Neural crest cell (in vitro differentiated cells): ENCODE measurements around the gene MTHFD2L. TPM values are rescaled to one million over a fixed set of nuclear protein-coding genes. Genes with fewer than 3 reads are reported as not detected.

Experiments used
- DNase-seq: peaks from one replicate; pipeline ENCODE4 v3.0.0; 2021; ENCODE audit warnings: low read depth, mixed read lengths, low spot score
- H3K27ac Mint-ChIP-seq: one replicate; pipeline ENCODE4 v1.8.0; 2021; ENCODE audit warnings: mild to moderate bottlenecking, mixed read lengths; ENCODE audit not compliant: unreplicated experiment
- H3K27me3 Mint-ChIP-seq: 2 replicates; pipeline ENCODE4 v1.8.0; 2021; ENCODE audit warnings: low read depth, mild to moderate bottlenecking, mixed read lengths
- H3K36me3 Mint-ChIP-seq: 2 replicates; pipeline ENCODE4 v1.8.0; 2021; ENCODE audit warnings: low read depth, mild to moderate bottlenecking, mixed read lengths
- H3K4me1 Mint-ChIP-seq: 2 replicates; pipeline ENCODE4 v1.8.0; 2021; ENCODE audit warnings: mixed read lengths
- H3K4me3 Mint-ChIP-seq: one replicate; pipeline ENCODE4 v1.8.0; 2021; ENCODE audit warnings: mild to moderate bottlenecking, mixed read lengths
- H3K9me3 Mint-ChIP-seq: 2 replicates; pipeline ENCODE4 v1.8.0; 2021; ENCODE audit warnings: mixed read lengths
- total RNA-seq: library from RNA; stranded (reverse); gene quantifications from 2 replicates; pipeline ENCODE4 v1.2.1, GENCODE V29; 2021
- TF ChIP-seq, protein P1 (sequence below): fragments of 200-600 bp; sonication (generic); conservative IDR thresholded peaks from 2 replicates; pipeline ENCODE4 v1.5.0; 2021; ENCODE audit warnings: antibody characterized with exemption, mild to moderate bottlenecking

The MTHFD2L gene
- total RNA-seq, 1 donor from 2014 or later = 19.9 TPM

DNA sequence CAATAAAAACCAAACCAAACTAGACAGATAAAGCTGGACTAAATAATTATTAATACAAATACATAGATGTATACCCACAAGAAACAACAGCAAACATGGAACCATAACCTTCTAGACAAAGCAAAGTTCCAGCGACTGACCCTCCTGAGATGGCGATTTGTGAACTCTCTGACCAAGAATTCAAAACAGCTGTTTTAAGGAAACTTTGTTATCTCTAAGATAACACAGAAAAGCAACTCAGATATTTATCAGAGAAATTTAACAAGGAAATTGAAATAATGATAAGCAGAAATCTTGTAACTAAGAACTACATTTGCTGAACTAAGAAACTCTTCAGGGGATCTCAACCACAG is 23.4 kb upstream of the MTHFD2L start:
- Mint-ChIP-seq H3K27ac (no peak overlapping the region), H3K4me1 (peaks cover 16% of the 10 kb centered on the region), H3K36me3 (peaks cover 22% of the 10 kb centered on the region), H3K27me3 (no peaks in the 10 kb centered on the region), H3K4me3 (no peak overlapping the region), H3K9me3 (peaks cover 18% of the 10 kb centered on the region)
- TF ChIP-seq, protein P1, sequence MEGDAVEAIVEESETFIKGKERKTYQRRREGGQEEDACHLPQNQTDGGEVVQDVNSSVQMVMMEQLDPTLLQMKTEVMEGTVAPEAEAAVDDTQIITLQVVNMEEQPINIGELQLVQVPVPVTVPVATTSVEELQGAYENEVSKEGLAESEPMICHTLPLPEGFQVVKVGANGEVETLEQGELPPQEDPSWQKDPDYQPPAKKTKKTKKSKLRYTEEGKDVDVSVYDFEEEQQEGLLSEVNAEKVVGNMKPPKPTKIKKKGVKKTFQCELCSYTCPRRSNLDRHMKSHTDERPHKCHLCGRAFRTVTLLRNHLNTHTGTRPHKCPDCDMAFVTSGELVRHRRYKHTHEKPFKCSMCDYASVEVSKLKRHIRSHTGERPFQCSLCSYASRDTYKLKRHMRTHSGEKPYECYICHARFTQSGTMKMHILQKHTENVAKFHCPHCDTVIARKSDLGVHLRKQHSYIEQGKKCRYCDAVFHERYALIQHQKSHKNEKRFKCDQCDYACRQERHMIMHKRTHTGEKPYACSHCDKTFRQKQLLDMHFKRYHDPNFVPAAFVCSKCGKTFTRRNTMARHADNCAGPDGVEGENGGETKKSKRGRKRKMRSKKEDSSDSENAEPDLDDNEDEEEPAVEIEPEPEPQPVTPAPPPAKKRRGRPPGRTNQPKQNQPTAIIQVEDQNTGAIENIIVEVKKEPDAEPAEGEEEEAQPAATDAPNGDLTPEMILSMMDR = no peak
- no peak for DNase-seq

DNA sequence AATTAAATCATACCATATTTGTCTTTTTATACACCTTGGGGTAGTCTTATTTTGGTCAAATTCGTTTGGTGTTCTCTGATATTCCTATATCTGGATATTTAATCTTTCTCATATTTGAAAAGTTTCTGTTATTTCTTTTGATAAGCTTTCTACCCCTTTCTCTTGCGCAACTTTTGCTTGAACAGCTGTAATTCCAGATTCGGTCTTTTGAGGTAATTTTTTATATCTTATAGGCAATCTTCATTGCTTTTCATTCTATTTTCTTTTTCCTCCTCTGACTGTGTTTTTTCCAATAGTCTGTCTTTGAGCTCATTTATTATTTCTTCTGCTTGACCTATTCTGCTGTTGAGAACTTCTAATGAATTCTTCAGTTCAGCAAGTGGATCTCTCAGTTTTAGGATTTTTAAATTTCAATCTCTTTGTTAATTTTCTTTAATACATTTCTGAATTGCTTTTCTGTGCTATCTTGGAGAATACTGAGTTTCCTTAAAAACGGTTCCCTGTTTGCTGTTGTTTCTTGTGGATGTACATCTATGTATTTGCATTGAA is 11.3 kb upstream of the MTHFD2L start:
- H3K27me3 Mint-ChIP-seq = no peaks in the 10 kb centered on the region
- no peaks in the 10 kb centered on the region for H3K4me1 Mint-ChIP-seq
- no peak overlapping the region for H3K4me3 Mint-ChIP-seq
- peaks cover 3% of the 10 kb centered on the region for H3K9me3 Mint-ChIP-seq
- no peak for DNase-seq
- no peak overlapping the region for H3K27ac Mint-ChIP-seq
- TF ChIP-seq, protein P1 = no peak
- peaks cover 5% of the 10 kb centered on the region for H3K36me3 Mint-ChIP-seq

DNA sequence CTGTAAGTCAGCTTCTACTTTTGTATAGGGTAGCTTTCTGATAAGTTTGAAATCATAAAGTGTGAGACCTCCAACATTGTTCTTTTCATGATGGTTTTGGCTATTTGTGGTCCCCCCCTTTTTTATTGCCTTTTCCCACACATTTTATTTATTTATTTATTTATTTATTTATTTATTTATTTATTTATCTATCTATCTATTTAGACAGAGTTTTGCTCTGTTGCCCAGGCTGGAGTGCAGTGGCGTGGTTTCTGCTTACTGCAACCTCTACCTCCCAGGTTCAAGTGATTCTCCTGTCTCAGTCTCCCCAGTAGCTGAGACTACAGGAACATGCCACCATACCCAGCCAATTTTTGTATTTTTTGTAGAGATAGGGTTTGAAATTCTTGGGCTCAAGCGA is 9.7 kb upstream of the MTHFD2L start:
- H3K9me3 Mint-ChIP-seq = peaks cover 3% of the 10 kb centered on the region

DNA sequence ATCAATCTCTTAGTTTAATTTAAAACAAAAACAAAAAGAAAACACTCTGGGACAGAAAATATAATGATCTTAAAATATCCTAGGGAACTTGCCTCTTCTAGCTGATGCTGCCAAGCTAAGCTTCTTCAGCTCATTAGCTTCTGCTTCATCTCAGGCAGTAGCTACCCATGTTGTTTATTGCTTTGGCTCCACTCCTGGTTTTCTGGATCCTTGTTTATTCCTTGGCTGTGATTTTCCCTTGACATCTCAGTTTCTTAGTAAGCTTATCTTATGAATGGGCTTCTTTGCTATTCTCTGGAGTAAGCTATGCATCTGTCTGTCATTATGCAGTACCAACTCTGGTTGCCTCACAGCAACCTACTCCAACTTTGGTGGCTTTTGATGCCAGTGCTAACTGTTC is 5.1 kb upstream of the MTHFD2L start:
- Mint-ChIP-seq H3K36me3 (no peaks in the 10 kb centered on the region), H3K9me3 (no peaks in the 10 kb centered on the region)
- TF ChIP-seq, protein P1 = no peak

More for the DNA sequence above, 9.7 kb upstream of the MTHFD2L start:
- Mint-ChIP-seq H3K27me3 (no peaks in the 10 kb centered on the region), H3K36me3 (peaks cover 5% of the 10 kb centered on the region), H3K4me1 (no peaks in the 10 kb centered on the region), H3K4me3 (no peak overlapping the region), H3K27ac (no peak overlapping the region)
- DNase-seq = no peak
- TF ChIP-seq, protein P1 = no peak

DNA sequence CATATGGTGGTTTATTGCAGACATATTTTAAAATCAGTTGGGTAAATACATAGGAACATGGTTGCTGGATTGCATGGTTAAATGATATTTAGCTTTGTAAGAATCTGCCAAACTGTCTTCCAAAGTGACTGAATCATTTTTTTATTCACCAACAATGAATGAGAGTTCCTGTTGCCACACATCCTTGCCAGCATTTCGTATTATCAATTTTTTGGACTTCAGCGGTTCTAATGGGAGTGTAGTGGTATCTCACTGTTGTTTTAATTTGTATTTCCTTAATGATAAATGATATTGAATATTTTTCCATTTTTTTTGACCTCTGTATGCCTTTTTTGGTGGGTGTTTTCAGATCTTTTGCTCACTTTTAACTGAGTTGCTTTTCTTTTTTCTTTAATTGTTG is 1.4 kb upstream of the MTHFD2L start:
- H3K9me3 Mint-ChIP-seq = no peaks in the 10 kb centered on the region
- peaks cover 4% of the 10 kb centered on the region for H3K36me3 Mint-ChIP-seq
- H3K4me1 Mint-ChIP-seq = peaks cover 24% of the 10 kb centered on the region
- TF ChIP-seq, protein P1 = no peak
- H3K27ac Mint-ChIP-seq = peak overlapping the region; percentile 98
- H3K27me3 Mint-ChIP-seq = no peaks in the 10 kb centered on the region
- peak overlapping the region; percentile 83 for H3K4me3 Mint-ChIP-seq
- no peak for DNase-seq

More for the DNA sequence above, 5.1 kb upstream of the MTHFD2L start:
- DNase-seq = no peak
- H3K4me1 Mint-ChIP-seq = peaks cover 12% of the 10 kb centered on the region
- H3K27ac Mint-ChIP-seq = no peak overlapping the region
- no peak overlapping the region for H3K4me3 Mint-ChIP-seq
- no peaks in the 10 kb centered on the region for H3K27me3 Mint-ChIP-seq
